Keratinocyte (primary cell): Measurements from ENCODE around the gene ENTPD8.

ENCODE experiments used
- CTCF ChIP-seq, 3 experiments: IDR thresholded peaks in 1 of 3; conservative IDR thresholded peaks in 1 of 3; optimal IDR thresholded peaks in 1 of 3; 2 replicates in 2 of 3; 3 replicates in 1 of 3; pipeline versions ENCODE3 to v1.5.1; 2011; ENCODE audit warnings: low read length in 3 of 3, mild to moderate bottlenecking in 3 of 3, moderate library complexity in 2 of 3, control low read depth in 1 of 3, inconsistent platforms in 1 of 3; ENCODE audit not compliant: insufficient read depth in 2 of 3; ENCODE audit errors: extremely low read depth in 1 of 3
- EZH2 ChIP-seq: IDR thresholded peaks from one replicate; pipeline ENCODE4 v1.6.1; 2012; ENCODE audit warnings: inconsistent platforms, mild to moderate bottlenecking, low read length, moderate library complexity

GRCh38 chr9:137465000-137465719, 24.0 kb upstream of the ENTPD8 start:
- TF ChIP-seq CTCF (optimal IDR thresholded peaks at IDR 0.05 in 1 of 3, IDR thresholded peaks at IDR 0.05 in 1 of 3, conservative IDR thresholded peaks at IDR 0.05 in 1 of 3; ENCODE audit: extremely low read depth in 1 of 3, insufficient read depth in 2 of 3, low read length in 3 of 3) (no peak), EZH2 (no peak)
